Sigmoid colon (tissue), 4 donors: ENCODE measurements around the gene WDR81.

Experiments used
- POLR2A ChIP-seq, 2 donors: fragments of 450-650 bp; IDR thresholded peaks; one replicate each; pipeline ENCODE4 v1.6.1; 2016; ENCODE audit warnings: antibody characterized with exemption in 2 of 2, mild to moderate bottlenecking in 2 of 2, moderate library complexity in 2 of 2
- POLR2AphosphoS5 ChIP-seq, 4 donors: sonication (generic); formaldehyde crosslinking; IDR thresholded peaks; one replicate each; pipeline ENCODE4 v1.6.1; 2017; ENCODE audit warnings: antibody characterized with exemption in 4 of 4
- TF ChIP-seq, protein P1 (sequence below), 4 experiments: fragments of 450-650 bp in 3 of 4; fragments of 200-600 bp in 1 of 4; IDR thresholded peaks; one replicate each; pipeline ENCODE4 v1.5.1; 2016 to 2019; ENCODE audit warnings: antibody characterized with exemption in 4 of 4, mild to moderate bottlenecking in 3 of 4, moderate library complexity in 2 of 4

DNA sequence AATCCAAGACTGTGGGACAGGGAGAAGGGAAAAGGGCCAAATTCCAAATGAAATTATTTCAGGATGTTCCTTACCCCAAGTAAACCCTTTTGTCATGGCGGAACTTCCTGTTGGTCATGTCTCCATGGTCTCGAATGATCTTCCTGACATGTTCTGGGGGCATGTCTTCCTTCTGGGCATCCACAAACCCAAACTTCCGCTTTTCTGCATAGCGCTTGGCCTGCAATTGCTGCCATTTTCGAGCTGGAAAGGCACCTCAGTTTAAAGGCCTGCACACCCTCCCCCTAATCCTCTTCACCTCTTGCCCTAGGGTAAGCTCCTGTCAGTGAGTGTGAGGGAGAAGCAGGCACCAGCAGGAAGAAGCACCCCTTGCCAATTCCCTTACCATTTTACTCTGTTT is 41.0 kb upstream of the WDR81 start:
- no peak for TF ChIP-seq POLR2A (IDR thresholded peaks at IDR 0.05)
- TF ChIP-seq, protein P1, sequence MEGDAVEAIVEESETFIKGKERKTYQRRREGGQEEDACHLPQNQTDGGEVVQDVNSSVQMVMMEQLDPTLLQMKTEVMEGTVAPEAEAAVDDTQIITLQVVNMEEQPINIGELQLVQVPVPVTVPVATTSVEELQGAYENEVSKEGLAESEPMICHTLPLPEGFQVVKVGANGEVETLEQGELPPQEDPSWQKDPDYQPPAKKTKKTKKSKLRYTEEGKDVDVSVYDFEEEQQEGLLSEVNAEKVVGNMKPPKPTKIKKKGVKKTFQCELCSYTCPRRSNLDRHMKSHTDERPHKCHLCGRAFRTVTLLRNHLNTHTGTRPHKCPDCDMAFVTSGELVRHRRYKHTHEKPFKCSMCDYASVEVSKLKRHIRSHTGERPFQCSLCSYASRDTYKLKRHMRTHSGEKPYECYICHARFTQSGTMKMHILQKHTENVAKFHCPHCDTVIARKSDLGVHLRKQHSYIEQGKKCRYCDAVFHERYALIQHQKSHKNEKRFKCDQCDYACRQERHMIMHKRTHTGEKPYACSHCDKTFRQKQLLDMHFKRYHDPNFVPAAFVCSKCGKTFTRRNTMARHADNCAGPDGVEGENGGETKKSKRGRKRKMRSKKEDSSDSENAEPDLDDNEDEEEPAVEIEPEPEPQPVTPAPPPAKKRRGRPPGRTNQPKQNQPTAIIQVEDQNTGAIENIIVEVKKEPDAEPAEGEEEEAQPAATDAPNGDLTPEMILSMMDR (IDR thresholded peaks at IDR 0.05), result no peak
- no peak for TF ChIP-seq POLR2AphosphoS5 (IDR thresholded peaks at IDR 0.05)
